ENCODE measurements around the gene SORCS2.

Gene SORCS2

DNA sequence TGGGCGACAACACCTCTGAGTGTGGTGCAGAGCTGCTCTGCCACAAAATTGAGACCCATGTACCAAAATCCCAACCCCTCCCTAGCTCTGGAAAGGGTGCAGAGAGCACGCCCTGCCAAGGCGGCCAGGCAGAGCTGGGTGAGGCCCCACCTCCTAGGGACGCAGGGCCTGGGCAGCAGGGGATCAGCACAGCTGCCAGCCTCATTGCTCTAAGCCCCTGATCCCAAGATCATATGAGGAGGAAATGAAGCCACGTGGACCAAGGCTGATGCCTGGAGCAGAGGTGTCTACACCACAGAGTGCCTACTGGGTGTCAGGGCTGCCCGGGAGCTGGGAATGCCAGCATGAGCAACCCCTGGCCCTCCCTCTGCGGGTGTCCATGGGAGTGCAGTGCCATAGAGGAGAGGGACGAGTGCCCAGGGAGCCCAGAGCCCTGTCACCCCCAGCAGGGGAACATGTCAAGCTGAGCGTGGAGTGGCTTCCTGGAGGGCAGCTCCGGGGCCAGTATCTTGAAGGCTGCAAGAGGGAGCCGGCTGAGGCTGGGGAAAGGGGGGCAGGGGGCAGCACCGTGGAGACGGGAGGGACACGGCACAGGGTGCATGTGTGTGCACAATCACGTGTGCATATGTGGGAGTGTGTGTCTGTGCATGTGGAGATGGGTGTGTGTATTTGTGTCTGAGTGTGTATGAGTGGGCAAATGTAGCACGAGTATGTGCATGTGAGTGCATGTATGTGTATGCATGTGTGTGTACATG lies 306.3 kb downstream of the SORCS2 start:
- no peak overlapping the region for H3K9ac ChIP-seq (ENCODE audit: insufficient read length)
- DNase-seq (ENCODE audit: low read depth, low spot score), result no peak
- H3K27ac ChIP-seq, result no peak overlapping the region
- no peak overlapping the region for H3K4me3 ChIP-seq
- no peaks in the 10 kb centered on the region for H3K36me3 ChIP-seq (ENCODE audit: insufficient read depth, low read length)
- no peaks in the 10 kb centered on the region for H3K9me3 ChIP-seq (ENCODE audit: low read depth, low read length)
- no peak for TF ChIP-seq POLR2AphosphoS5 (IDR thresholded peaks at IDR 0.05; ENCODE audit: borderline replicate concordance, low read depth, low read length)
- no peak for TF ChIP-seq FOXP2 (optimal IDR thresholded peaks at IDR 0.05; ENCODE audit: control extremely low read depth, extremely low read length, insufficient read depth)
- TF ChIP-seq EZH2 (IDR thresholded peaks at IDR 0.05), result no peak

DNA sequence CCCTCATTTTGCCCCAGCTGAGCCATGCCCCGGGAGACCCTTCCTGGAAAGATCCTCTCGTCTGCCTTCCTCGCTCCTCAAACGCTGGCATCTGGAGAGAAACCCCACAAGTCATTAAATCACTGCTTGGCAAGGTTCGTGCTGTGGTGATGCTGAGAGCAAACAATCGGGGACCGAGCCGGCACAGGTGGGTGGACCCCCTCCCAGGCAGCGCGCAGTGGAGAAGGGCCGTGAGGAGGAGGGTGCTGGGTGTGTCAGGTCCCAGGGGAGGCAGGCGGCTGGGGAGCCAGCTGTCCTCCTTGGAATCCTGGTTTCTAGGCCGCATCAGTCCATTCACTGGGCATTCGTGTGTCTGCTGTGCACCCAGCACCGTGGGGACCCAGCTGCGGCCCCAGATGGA lies 307.3 kb downstream of the SORCS2 start:
- Histone ChIP-seq H3K4me3 (no peak overlapping the region), H3K9me3 (ENCODE audit: low read depth, low read length) (no peaks in the 10 kb centered on the region), H3K9ac (ENCODE audit: insufficient read length) (no peak overlapping the region), H3K36me3 (ENCODE audit: insufficient read depth, low read length) (no peaks in the 10 kb centered on the region), H3K27ac (no peak overlapping the region)
- DNase-seq (ENCODE audit: low read depth, low spot score), result no peak
- TF ChIP-seq FOXP2 (optimal IDR thresholded peaks at IDR 0.05; ENCODE audit: control extremely low read depth, extremely low read length, insufficient read depth) (no peak), POLR2AphosphoS5 (IDR thresholded peaks at IDR 0.05; ENCODE audit: borderline replicate concordance, low read depth, low read length) (no peak)

GRCh38 chr4:7500404-7500803 lies 308.1 kb downstream of the SORCS2 start:
- H3K9ac ChIP-seq (ENCODE audit: insufficient read length), result no peak overlapping the region
- no peak overlapping the region for H3K4me3 ChIP-seq
- TF ChIP-seq POLR2AphosphoS5 (IDR thresholded peaks at IDR 0.05; ENCODE audit: borderline replicate concordance, low read depth, low read length), result no peak
- TF ChIP-seq FOXP2 (optimal IDR thresholded peaks at IDR 0.05; ENCODE audit: control extremely low read depth, extremely low read length, insufficient read depth), result no peak
- TF ChIP-seq EZH2 (IDR thresholded peaks at IDR 0.05), result no peak

DNA sequence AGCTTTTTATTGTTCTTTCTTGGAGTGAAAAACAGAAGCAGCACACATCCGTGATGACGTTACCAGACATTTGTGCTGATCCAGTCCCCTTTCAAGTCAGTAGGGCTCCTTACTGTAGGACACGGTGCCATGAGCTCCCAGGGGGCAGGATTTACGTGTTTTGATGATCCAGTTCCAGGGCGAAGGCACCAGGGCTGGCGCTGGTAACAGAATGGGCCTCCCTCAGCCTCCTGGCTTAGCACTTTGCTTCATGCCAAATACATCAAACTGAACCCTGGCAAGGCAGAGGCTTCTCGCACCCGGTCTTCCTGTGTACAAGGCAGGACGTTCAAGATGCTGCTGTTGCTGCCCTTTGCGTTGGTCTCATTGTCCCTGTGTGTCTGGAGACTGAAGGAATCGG lies 309.0 kb downstream of the SORCS2 start:
- Histone ChIP-seq H3K9me3 (ENCODE audit: low read depth, low read length) (no peaks in the 10 kb centered on the region), H3K27ac (no peak overlapping the region), H3K9ac (ENCODE audit: insufficient read length) (no peak overlapping the region), H3K36me3 (ENCODE audit: insufficient read depth, low read length) (no peaks in the 10 kb centered on the region), H3K4me3 (no peak overlapping the region)
- no peak for DNase-seq (ENCODE audit: low read depth, low spot score)
- no peak for TF ChIP-seq EZH2 (IDR thresholded peaks at IDR 0.05)
- no peak for TF ChIP-seq POLR2AphosphoS5 (IDR thresholded peaks at IDR 0.05; ENCODE audit: borderline replicate concordance, low read depth, low read length)
- no peak for TF ChIP-seq FOXP2 (optimal IDR thresholded peaks at IDR 0.05; ENCODE audit: control extremely low read depth, extremely low read length, insufficient read depth)

More at GRCh38 chr4:7500404-7500803, 308.1 kb downstream of the SORCS2 start:
- H3K36me3 ChIP-seq (ENCODE audit: insufficient read depth, low read length), result no peaks in the 10 kb centered on the region
- H3K9me3 ChIP-seq (ENCODE audit: low read depth, low read length), result no peaks in the 10 kb centered on the region
- no peak overlapping the region for H3K27ac ChIP-seq
- no peak for DNase-seq (ENCODE audit: low read depth, low spot score)

GRCh38 chr4:7501873-7502272 lies 309.5 kb downstream of the SORCS2 start:
- H3K4me3 ChIP-seq, result no peak overlapping the region

DNA sequence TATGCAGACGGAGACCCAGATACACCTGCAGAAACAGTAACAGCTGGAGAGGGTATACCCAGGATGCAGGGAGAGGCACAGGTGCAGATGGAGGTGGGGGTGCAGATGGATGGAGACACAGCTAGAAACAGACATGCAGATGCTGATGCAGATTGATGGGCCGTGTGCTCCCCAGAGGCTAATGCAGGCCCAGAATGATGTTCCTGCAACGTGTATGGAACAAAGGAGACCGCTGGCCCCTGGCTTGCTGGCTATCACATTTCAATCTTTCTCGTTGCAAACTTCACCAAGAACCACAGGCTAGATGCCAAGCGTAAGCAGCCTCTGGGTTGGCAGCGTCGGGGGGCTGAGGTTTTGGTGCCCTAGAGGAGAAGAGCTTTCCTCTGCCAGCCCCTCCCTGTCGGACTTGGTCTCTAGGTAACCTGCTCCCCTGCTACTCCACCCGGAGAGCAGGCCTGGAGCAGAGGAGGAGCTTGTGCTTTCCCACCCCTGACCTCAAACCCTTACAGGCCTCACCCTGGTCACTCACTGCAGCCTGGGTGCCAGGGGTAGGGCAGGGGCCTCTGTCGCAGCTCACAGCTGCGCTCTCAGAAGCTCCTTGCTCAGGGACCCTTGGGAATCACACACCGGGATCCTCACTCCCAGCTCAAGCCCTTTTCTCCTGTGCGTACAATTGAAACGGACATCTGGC lies 311.4 kb downstream of the SORCS2 start:
- TF ChIP-seq FOXP2 (optimal IDR thresholded peaks at IDR 0.05; ENCODE audit: control extremely low read depth, extremely low read length, insufficient read depth) (no peak), EZH2 (IDR thresholded peaks at IDR 0.05) (no peak), POLR2AphosphoS5 (IDR thresholded peaks at IDR 0.05; ENCODE audit: borderline replicate concordance, low read depth, low read length) (no peak)
- no peak overlapping the region for H3K4me3 ChIP-seq
- no peak overlapping the region for H3K9ac ChIP-seq (ENCODE audit: insufficient read length)
- no peaks in the 10 kb centered on the region for H3K36me3 ChIP-seq (ENCODE audit: insufficient read depth, low read length)
- no peak overlapping the region for H3K27ac ChIP-seq
- no peaks in the 10 kb centered on the region for H3K9me3 ChIP-seq (ENCODE audit: low read depth, low read length)
- DNase-seq (ENCODE audit: low read depth, low spot score), result no peak

More at GRCh38 chr4:7501873-7502272, 309.5 kb downstream of the SORCS2 start:
- no peak for DNase-seq (ENCODE audit: low read depth, low spot score)
- TF ChIP-seq FOXP2 (optimal IDR thresholded peaks at IDR 0.05; ENCODE audit: control extremely low read depth, extremely low read length, insufficient read depth) (no peak), POLR2AphosphoS5 (IDR thresholded peaks at IDR 0.05; ENCODE audit: borderline replicate concordance, low read depth, low read length) (no peak), EZH2 (IDR thresholded peaks at IDR 0.05) (no peak)
- no peak overlapping the region for H3K27ac ChIP-seq
- no peak overlapping the region for H3K9ac ChIP-seq (ENCODE audit: insufficient read length)
- no peaks in the 10 kb centered on the region for H3K9me3 ChIP-seq (ENCODE audit: low read depth, low read length)
- H3K36me3 ChIP-seq (ENCODE audit: insufficient read depth, low read length), result no peaks in the 10 kb centered on the region

- TF ChIP-seq EZH2 (IDR thresholded peaks at IDR 0.05) (no peak), POLR2AphosphoS5 (IDR thresholded peaks at IDR 0.05; ENCODE audit: borderline replicate concordance, low read depth, low read length) (no peak), FOXP2 (optimal IDR thresholded peaks at IDR 0.05; ENCODE audit: control extremely low read depth, extremely low read length, insufficient read depth) (no peak)
- no peak overlapping the region for H3K27ac ChIP-seq
- no peaks in the 10 kb centered on the region for H3K36me3 ChIP-seq (ENCODE audit: insufficient read depth, low read length)
- DNase-seq (ENCODE audit: low read depth, low spot score), result no peak
- H3K4me3 ChIP-seq, result no peak overlapping the region
- no peaks in the 10 kb centered on the region for H3K9me3 ChIP-seq (ENCODE audit: low read depth, low read length)
- no peak overlapping the region for H3K9ac ChIP-seq (ENCODE audit: insufficient read length)
Observed at GRCh38 chr4:7505116-7505900, 313.0 kb downstream of the SORCS2 start.

GRCh38 chr4:7506119-7506518 lies 313.8 kb downstream of the SORCS2 start:
- no peak overlapping the region for H3K27ac ChIP-seq
- H3K36me3 ChIP-seq (ENCODE audit: insufficient read depth, low read length), result no peaks in the 10 kb centered on the region
- DNase-seq (ENCODE audit: low read depth, low spot score), result no peak
- TF ChIP-seq EZH2 (IDR thresholded peaks at IDR 0.05), result no peak
- TF ChIP-seq FOXP2 (optimal IDR thresholded peaks at IDR 0.05; ENCODE audit: control extremely low read depth, extremely low read length, insufficient read depth), result no peak
- TF ChIP-seq POLR2AphosphoS5 (IDR thresholded peaks at IDR 0.05; ENCODE audit: borderline replicate concordance, low read depth, low read length), result no peak
- no peak overlapping the region for H3K9ac ChIP-seq (ENCODE audit: insufficient read length)
- no peaks in the 10 kb centered on the region for H3K9me3 ChIP-seq (ENCODE audit: low read depth, low read length)
- H3K4me3 ChIP-seq, result no peak overlapping the region

All from SK-N-MC (cell line).